ENCODE results near the gene ZNF746.

Gene ZNF746

DNA sequence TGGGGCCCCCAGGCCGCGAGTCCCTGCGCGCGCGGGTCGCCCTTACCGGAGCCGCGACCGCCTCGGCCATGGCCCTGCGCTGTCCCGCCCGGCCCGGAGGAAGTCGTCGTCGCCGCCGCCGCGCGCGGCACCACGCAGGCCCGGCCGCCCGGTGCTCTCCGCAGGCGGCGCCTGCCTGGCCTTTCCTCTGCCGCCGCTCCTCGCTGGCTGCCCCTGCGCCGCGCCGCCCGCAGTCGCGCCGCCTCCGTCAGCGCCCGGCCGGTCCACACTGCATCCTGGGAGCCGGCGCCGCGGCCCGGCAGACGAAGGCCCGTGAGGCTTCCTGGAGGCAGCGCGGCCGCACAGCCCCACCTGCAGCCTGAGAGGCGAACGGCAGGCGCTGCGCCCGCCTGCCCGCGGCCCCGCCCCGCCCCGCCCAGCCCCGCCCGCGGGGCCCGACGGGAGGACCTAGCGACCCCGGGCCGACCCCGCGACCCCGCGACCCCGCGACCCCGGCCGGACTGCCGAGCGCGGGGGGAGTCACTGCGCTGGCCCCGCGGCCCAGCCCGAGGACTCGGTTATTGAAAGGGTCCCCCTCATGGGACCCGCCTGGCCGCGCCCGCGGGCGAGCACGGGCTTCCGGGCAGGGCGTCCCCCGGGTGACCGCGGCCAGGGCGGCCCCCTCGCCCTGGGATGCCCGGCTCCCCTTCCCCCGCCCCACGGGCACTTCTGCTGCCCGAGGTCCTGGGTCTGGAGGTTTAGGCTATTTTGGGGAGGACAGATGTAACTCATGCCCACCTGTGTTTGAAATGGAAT lies at the start of gene ZNF746:
TSS of gene ZNF746 (minus strand) at position 343 of the 795 bp plus-strand sequence. CDS start at position 70, 273 bp downstream.
- H3K27ac ChIP-seq, result peak within 1 kb of the TSS; percentile 5; the same call in 1 of the 2 replicates
- H4K20me1 ChIP-seq (ENCODE audit: insufficient read depth), result no peaks in the 10 kb centered on the region
- no peaks in the 10 kb centered on the region for H3K27me3 ChIP-seq (ENCODE audit: insufficient read depth, low read depth)
- peak within 1 kb of the TSS; percentile 95 for H3K4me2 ChIP-seq
- H3K9ac ChIP-seq, result peak within 1 kb of the TSS; percentile 70
- no peaks in the 10 kb centered on the region for H3K36me3 ChIP-seq (ENCODE audit: insufficient read depth)
- peaks cover 22% of the 10 kb centered on the region for H3K4me1 ChIP-seq (ENCODE audit: low read depth, poor library complexity, severe bottlenecking)
- no peak within 1 kb of the TSS for H3K4me3 ChIP-seq (IDR thresholded peaks at IDR 0.05; ENCODE audit: insufficient read depth, low read depth, low read length)
- H2AFZ ChIP-seq (ENCODE audit: low read depth), result peak within 1 kb of the TSS; percentile 94
- TF ChIP-seq, protein P1, sequence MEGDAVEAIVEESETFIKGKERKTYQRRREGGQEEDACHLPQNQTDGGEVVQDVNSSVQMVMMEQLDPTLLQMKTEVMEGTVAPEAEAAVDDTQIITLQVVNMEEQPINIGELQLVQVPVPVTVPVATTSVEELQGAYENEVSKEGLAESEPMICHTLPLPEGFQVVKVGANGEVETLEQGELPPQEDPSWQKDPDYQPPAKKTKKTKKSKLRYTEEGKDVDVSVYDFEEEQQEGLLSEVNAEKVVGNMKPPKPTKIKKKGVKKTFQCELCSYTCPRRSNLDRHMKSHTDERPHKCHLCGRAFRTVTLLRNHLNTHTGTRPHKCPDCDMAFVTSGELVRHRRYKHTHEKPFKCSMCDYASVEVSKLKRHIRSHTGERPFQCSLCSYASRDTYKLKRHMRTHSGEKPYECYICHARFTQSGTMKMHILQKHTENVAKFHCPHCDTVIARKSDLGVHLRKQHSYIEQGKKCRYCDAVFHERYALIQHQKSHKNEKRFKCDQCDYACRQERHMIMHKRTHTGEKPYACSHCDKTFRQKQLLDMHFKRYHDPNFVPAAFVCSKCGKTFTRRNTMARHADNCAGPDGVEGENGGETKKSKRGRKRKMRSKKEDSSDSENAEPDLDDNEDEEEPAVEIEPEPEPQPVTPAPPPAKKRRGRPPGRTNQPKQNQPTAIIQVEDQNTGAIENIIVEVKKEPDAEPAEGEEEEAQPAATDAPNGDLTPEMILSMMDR (conservative IDR thresholded peaks at IDR 0.05; ENCODE audit: low read depth, low read length), result peak; percentile 31; the same call in 1 of the 2 replicates
- peaks cover 22% of the 10 kb centered on the region for H3K79me2 ChIP-seq (ENCODE audit: insufficient read depth, low read depth)

DNA sequence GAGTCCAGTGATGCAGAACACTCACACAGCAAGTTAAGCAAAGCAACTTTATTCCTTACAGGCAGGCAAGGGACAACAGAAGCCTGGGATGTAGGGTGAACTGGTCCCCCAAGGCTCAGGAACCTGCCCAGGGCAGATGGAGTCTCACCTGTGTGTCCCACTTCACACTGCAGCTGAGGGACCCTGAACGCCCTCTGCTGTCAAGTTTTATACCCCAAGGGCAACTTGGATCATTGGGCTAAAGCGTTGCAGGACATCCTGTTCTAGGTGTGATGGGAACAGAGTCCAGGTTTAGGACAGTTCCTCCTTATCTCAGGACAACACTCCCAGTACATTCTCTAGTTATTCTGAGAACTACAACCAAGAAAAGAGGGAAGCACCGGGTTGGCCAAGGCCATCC lies 49.5 kb upstream of the ZNF746 start:
- no peak overlapping the region for H2AFZ ChIP-seq (ENCODE audit: low read depth)
- TF ChIP-seq, protein P1 (conservative IDR thresholded peaks at IDR 0.05; ENCODE audit: low read depth, low read length), result 0 out of 2 replicates have a peak, but pooled peaks have one; percentile 10
- H3K9ac ChIP-seq, result no peak overlapping the region
- no peaks in the 10 kb centered on the region for H3K27me3 ChIP-seq (ENCODE audit: insufficient read depth, low read depth)
- no peak overlapping the region for H3K27ac ChIP-seq
- H3K4me3 ChIP-seq (IDR thresholded peaks at IDR 0.05; ENCODE audit: insufficient read depth, low read depth, low read length), result no peak overlapping the region
- H4K20me1 ChIP-seq (ENCODE audit: insufficient read depth), result no peaks in the 10 kb centered on the region
- H3K36me3 ChIP-seq (ENCODE audit: insufficient read depth), result peaks cover 32% of the 10 kb centered on the region; the same call in 1 of the 2 replicates
- no peaks in the 10 kb centered on the region for H3K4me1 ChIP-seq (ENCODE audit: low read depth, poor library complexity, severe bottlenecking)
- H3K4me2 ChIP-seq, result no peak overlapping the region
- no peaks in the 10 kb centered on the region for H3K79me2 ChIP-seq (ENCODE audit: insufficient read depth, low read depth)

DNA sequence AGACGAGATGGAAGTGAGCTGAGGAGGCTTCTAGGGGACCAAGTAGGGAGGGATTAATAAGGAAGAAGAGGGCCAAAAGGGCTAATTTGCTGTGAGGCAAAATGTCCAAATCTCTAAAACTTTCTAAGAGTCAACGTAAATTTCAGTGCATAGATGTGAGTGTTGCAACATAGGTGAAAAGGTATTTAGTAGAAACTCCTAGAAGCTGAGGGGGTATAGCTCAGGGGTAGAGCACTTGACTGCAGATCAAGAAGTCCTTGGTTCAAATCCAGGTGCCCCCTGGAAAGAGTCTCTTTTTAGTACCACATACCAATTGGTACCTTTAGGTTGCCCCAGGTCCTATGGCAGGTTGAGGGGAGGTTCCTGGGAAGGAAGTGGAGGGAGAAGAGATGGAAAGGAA lies 48.7 kb upstream of the ZNF746 start:
- peaks cover 24% of the 10 kb centered on the region; the same call in 1 of the 2 replicates for H3K36me3 ChIP-seq (ENCODE audit: insufficient read depth)

DNA sequence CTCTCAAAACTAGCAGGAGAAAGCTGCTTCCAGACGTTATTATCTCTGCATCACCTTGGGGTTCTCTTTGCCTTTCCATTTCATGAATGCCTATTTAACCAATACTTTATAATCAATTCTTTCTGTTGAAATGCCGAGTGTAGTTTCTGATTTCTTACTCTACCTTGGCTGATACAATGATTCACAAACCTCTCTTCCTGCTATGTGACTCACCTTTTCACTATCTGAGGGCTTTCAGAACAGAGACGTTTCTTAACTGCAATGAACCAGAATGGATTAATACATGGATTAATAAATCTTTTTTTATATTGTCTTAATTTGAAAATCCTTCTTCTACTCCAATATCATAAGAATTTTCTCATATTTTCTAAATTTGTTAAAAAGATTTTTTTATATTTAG lies 46.4 kb upstream of the ZNF746 start:
- Histone ChIP-seq H3K9ac (no peak overlapping the region), H2AFZ (ENCODE audit: low read depth) (no peak overlapping the region), H3K36me3 (ENCODE audit: insufficient read depth) (peaks cover 6% of the 10 kb centered on the region; the same call in 1 of the 2 replicates), H3K4me2 (no peak overlapping the region), H3K4me3 (IDR thresholded peaks at IDR 0.05; ENCODE audit: insufficient read depth, low read depth, low read length) (no peak overlapping the region), H3K4me1 (ENCODE audit: low read depth, poor library complexity, severe bottlenecking) (no peaks in the 10 kb centered on the region), H3K27me3 (ENCODE audit: insufficient read depth, low read depth) (no peaks in the 10 kb centered on the region), H3K27ac (no peak overlapping the region), H4K20me1 (ENCODE audit: insufficient read depth) (no peaks in the 10 kb centered on the region), H3K79me2 (ENCODE audit: insufficient read depth, low read depth) (no peaks in the 10 kb centered on the region)
- TF ChIP-seq, protein P1 (conservative IDR thresholded peaks at IDR 0.05; ENCODE audit: low read depth, low read length), result no peak

More for the DNA sequence above, 48.7 kb upstream of the ZNF746 start:
- H3K4me1 ChIP-seq (ENCODE audit: low read depth, poor library complexity, severe bottlenecking), result no peaks in the 10 kb centered on the region
- no peak overlapping the region for H3K27ac ChIP-seq
- no peak overlapping the region for H3K4me3 ChIP-seq (IDR thresholded peaks at IDR 0.05; ENCODE audit: insufficient read depth, low read depth, low read length)
- no peaks in the 10 kb centered on the region for H3K27me3 ChIP-seq (ENCODE audit: insufficient read depth, low read depth)
- H3K9ac ChIP-seq, result no peak overlapping the region
- no peak overlapping the region for H2AFZ ChIP-seq (ENCODE audit: low read depth)
- no peaks in the 10 kb centered on the region for H3K79me2 ChIP-seq (ENCODE audit: insufficient read depth, low read depth)
- no peaks in the 10 kb centered on the region for H4K20me1 ChIP-seq (ENCODE audit: insufficient read depth)
- H3K4me2 ChIP-seq, result no peak overlapping the region
- TF ChIP-seq, protein P1 (conservative IDR thresholded peaks at IDR 0.05; ENCODE audit: low read depth, low read length), result no peak

All from KMS-11 (cell line).